ENCODE data around the gene NKD1.

The NKD1 gene

GRCh38 chr16:50604065-50604418 is 55.8 kb downstream of the NKD1 start:
- Histone ChIP-seq H3K27ac (ENCODE audit: low read length, poor library complexity, severe bottlenecking) (no peak overlapping the region), H4K8ac (ENCODE audit: low read length) (no peak overlapping the region), H3K9ac (ENCODE audit: low read length) (no peak overlapping the region), H3K27me3 (ENCODE audit: control insufficient read depth in 1 of 2, insufficient read depth in 1 of 2, low read length in 2 of 2) (peaks cover 0 to 13% of the 10 kb centered on the region in 2 experiments), H4K91ac (ENCODE audit: low read length) (peak overlapping the region; percentile 30), H3K79me1 (replicated peaks; ENCODE audit: low read length, poor library complexity, severe bottlenecking) (no peaks in the 10 kb centered on the region), H2BK120ac (ENCODE audit: low read depth, low read length) (no peak overlapping the region), H3K4ac (ENCODE audit: low read depth in 1 of 2, low read length in 2 of 2) (no peak overlapping the region), H3K4me3 (ENCODE audit: insufficient read depth in 1 of 2, low read depth in 1 of 2, low read length in 2 of 2) (no peak overlapping the region), H2BK15ac (ENCODE audit: low read depth, poor library complexity, severe bottlenecking) (no peak overlapping the region), H3K4me1 (ENCODE audit: control insufficient read depth, insufficient read depth, low read depth, low read length) (peaks cover 4% of the 10 kb centered on the region), H3K4me2 (ENCODE audit: low read length, poor library complexity, severe bottlenecking) (no peak overlapping the region), H3K36me3 (ENCODE audit: control insufficient read depth in 1 of 2, insufficient read depth in 2 of 2, low read depth in 1 of 2, low read length in 2 of 2) (no peaks in the 10 kb centered on the region), H3K14ac (ENCODE audit: low read length in 2 of 2) (no peak overlapping the region), H3K18ac (ENCODE audit: low read depth in 1 of 2, low read length in 2 of 2) (no peak overlapping the region), H2AK5ac (ENCODE audit: low read length, severe bottlenecking) (no peak overlapping the region), H3K9me3 (ENCODE audit: control insufficient read depth, low read length) (no peaks in the 10 kb centered on the region), H2AFZ (ENCODE audit: low read depth, low read length) (no peak overlapping the region), H2BK12ac (ENCODE audit: low read length in 2 of 2) (no peak overlapping the region), H2BK5ac (ENCODE audit: low read depth, low read length, poor library complexity, severe bottlenecking) (no peak overlapping the region), H3K23ac (ENCODE audit: low read length in 2 of 2) (no peak overlapping the region)
- 69% methylated on average over 2 of the region's 2 CpGs for WGBS
- DNase-seq = no peak

DNA sequence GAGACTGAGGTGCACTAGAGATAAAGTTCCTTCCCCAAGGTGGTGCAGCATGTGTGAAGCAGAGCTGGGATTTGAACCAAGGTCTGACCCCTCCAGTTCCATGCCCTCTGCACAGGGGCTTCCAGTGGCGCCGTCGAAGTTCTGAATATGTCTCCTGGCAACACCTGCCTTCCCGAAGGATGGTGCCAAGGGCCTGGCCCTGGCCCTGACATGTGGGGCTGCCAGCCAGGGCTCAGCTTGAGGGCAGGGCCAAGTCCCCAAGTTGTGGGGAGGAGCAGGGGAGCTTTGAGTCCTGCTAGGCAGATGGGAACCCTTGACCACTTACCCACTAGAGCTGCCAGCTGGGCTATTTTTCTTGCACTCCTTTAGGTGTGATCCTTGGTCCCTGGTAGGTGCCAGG is 56.4 kb downstream of the NKD1 start:
- WGBS = 95% methylated on average over 4 of the region's 4 CpGs
- Histone ChIP-seq H2BK12ac (ENCODE audit: low read length in 2 of 2) (no peak overlapping the region), H4K8ac (ENCODE audit: low read length) (no peak overlapping the region), H3K9ac (ENCODE audit: low read length) (no peak overlapping the region), H3K9me3 (ENCODE audit: control insufficient read depth, low read length) (no peaks in the 10 kb centered on the region), H2BK120ac (ENCODE audit: low read depth, low read length) (no peak overlapping the region), H3K4me2 (ENCODE audit: low read length, poor library complexity, severe bottlenecking) (no peak overlapping the region), H3K27me3 (ENCODE audit: control insufficient read depth in 1 of 2, insufficient read depth in 1 of 2, low read length in 2 of 2) (peaks cover 0 to 13% of the 10 kb centered on the region in 2 experiments), H3K4me3 (ENCODE audit: insufficient read depth in 1 of 2, low read depth in 1 of 2, low read length in 2 of 2) (no peak overlapping the region), H3K18ac (ENCODE audit: low read depth in 1 of 2, low read length in 2 of 2) (no peak overlapping the region), H3K23ac (ENCODE audit: low read length in 2 of 2) (no peak overlapping the region), H2BK15ac (ENCODE audit: low read depth, poor library complexity, severe bottlenecking) (no peak overlapping the region), H3K79me1 (replicated peaks; ENCODE audit: low read length, poor library complexity, severe bottlenecking) (no peaks in the 10 kb centered on the region), H2AK5ac (ENCODE audit: low read length, severe bottlenecking) (no peak overlapping the region), H3K27ac (ENCODE audit: low read length, poor library complexity, severe bottlenecking) (no peak overlapping the region), H3K14ac (ENCODE audit: low read length in 2 of 2) (no peak overlapping the region), H3K4ac (ENCODE audit: low read depth in 1 of 2, low read length in 2 of 2) (no peak overlapping the region), H2BK5ac (ENCODE audit: low read depth, low read length, poor library complexity, severe bottlenecking) (no peak overlapping the region), H2AFZ (ENCODE audit: low read depth, low read length) (no peak overlapping the region), H3K36me3 (ENCODE audit: control insufficient read depth in 1 of 2, insufficient read depth in 2 of 2, low read depth in 1 of 2, low read length in 2 of 2) (no peaks in the 10 kb centered on the region), H3K4me1 (ENCODE audit: control insufficient read depth, insufficient read depth, low read depth, low read length) (peaks cover 4% of the 10 kb centered on the region), H4K91ac (ENCODE audit: low read length) (no peak overlapping the region)
- DNase-seq = no peak

DNA sequence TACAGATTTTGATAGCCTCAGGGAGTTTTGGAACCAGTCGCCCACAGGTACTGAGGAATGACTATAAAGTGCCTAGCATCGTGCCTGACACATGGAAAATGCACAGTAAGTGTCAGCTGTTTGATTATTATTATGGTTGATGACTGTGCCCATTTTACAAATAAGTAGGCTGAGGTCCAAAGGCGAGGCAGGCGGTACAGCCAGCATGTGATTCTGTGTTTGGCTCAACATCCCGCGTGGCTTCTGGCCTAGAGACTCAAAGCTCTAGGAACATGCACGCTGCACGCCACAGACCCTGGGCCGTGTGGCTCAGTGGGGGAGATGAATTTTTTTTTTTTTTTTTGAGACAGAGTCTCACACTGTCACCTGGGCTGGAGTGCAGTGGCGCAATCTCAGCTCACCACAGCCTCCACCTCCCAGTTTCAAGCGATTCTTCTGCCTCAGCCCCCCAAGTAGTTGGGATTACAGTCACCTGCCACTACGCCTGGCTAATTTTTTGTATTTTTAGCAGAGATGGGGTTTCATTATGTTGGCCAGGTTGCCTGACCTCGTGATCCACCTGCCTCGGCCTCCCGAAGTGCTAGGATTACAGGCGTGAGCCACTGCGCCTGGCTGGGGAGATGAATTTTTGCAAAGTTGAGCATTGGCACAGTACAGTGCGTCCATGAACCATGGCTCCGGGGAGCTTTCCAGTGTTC is 57.7 kb downstream of the NKD1 start:
- Histone ChIP-seq H2BK15ac (ENCODE audit: low read depth, poor library complexity, severe bottlenecking) (no peak overlapping the region), H4K91ac (ENCODE audit: low read length) (no peak overlapping the region), H2BK12ac (ENCODE audit: low read length in 2 of 2) (no peak overlapping the region), H3K27ac (ENCODE audit: low read length, poor library complexity, severe bottlenecking) (no peak overlapping the region), H3K23ac (ENCODE audit: low read length in 2 of 2) (no peak overlapping the region), H2BK120ac (ENCODE audit: low read depth, low read length) (no peak overlapping the region), H3K4me1 (ENCODE audit: control insufficient read depth, insufficient read depth, low read depth, low read length) (peaks cover 4% of the 10 kb centered on the region), H2AFZ (ENCODE audit: low read depth, low read length) (no peak overlapping the region), H3K4ac (ENCODE audit: low read depth in 1 of 2, low read length in 2 of 2) (no peak overlapping the region), H3K9me3 (ENCODE audit: control insufficient read depth, low read length) (no peaks in the 10 kb centered on the region), H3K27me3 (ENCODE audit: control insufficient read depth in 1 of 2, insufficient read depth in 1 of 2, low read length in 2 of 2) (peaks cover 0 to 10% of the 10 kb centered on the region in 2 experiments), H2AK5ac (ENCODE audit: low read length, severe bottlenecking) (no peak overlapping the region), H3K4me3 (ENCODE audit: insufficient read depth in 1 of 2, low read depth in 1 of 2, low read length in 2 of 2) (no peak overlapping the region), H3K18ac (ENCODE audit: low read depth in 1 of 2, low read length in 2 of 2) (no peak overlapping the region), H3K36me3 (ENCODE audit: control insufficient read depth in 1 of 2, insufficient read depth in 2 of 2, low read depth in 1 of 2, low read length in 2 of 2) (no peaks in the 10 kb centered on the region), H3K9ac (ENCODE audit: low read length) (no peak overlapping the region), H2BK5ac (ENCODE audit: low read depth, low read length, poor library complexity, severe bottlenecking) (no peak overlapping the region), H4K8ac (ENCODE audit: low read length) (no peak overlapping the region), H3K4me2 (ENCODE audit: low read length, poor library complexity, severe bottlenecking) (no peak overlapping the region), H3K14ac (ENCODE audit: low read length in 2 of 2) (no peak overlapping the region), H3K79me1 (replicated peaks; ENCODE audit: low read length, poor library complexity, severe bottlenecking) (no peaks in the 10 kb centered on the region)
- no peak for DNase-seq
- WGBS = 94% methylated on average over 18 of the region's 19 CpGs

GRCh38 chr16:50606431-50607050 is 58.3 kb downstream of the NKD1 start:
- no peak overlapping the region for H3K27ac ChIP-seq (ENCODE audit: low read length, poor library complexity, severe bottlenecking)
- no peaks in the 10 kb centered on the region for H3K9me3 ChIP-seq (ENCODE audit: control insufficient read depth, low read length)
- H2BK120ac ChIP-seq (ENCODE audit: low read depth, low read length) = no peak overlapping the region
- H2BK15ac ChIP-seq (ENCODE audit: low read depth, poor library complexity, severe bottlenecking) = no peak overlapping the region
- H4K91ac ChIP-seq (ENCODE audit: low read length) = no peak overlapping the region
- H3K79me1 ChIP-seq (replicated peaks; ENCODE audit: low read length, poor library complexity, severe bottlenecking) = no peaks in the 10 kb centered on the region
- peaks cover 6% of the 10 kb centered on the region for H3K4me1 ChIP-seq (ENCODE audit: control insufficient read depth, insufficient read depth, low read depth, low read length)
- no peaks in the 10 kb centered on the region for H3K36me3 ChIP-seq (ENCODE audit: control insufficient read depth in 1 of 2, insufficient read depth in 2 of 2, low read depth in 1 of 2, low read length in 2 of 2)
- H3K23ac ChIP-seq (ENCODE audit: low read length in 2 of 2) = no peak overlapping the region
- 84% methylated on average over 17 of the region's 17 CpGs for WGBS
- H3K4me2 ChIP-seq (ENCODE audit: low read length, poor library complexity, severe bottlenecking) = no peak overlapping the region
- peaks cover 0 to 10% of the 10 kb centered on the region in 2 experiments for H3K27me3 ChIP-seq (ENCODE audit: control insufficient read depth in 1 of 2, insufficient read depth in 1 of 2, low read length in 2 of 2)
- no peak overlapping the region for H3K9ac ChIP-seq (ENCODE audit: low read length)
- H3K14ac ChIP-seq (ENCODE audit: low read length in 2 of 2) = no peak overlapping the region
- H2BK12ac ChIP-seq (ENCODE audit: low read length in 2 of 2) = no peak overlapping the region
- no peak overlapping the region for H4K8ac ChIP-seq (ENCODE audit: low read length)
- H3K4ac ChIP-seq (ENCODE audit: low read depth in 1 of 2, low read length in 2 of 2) = no peak overlapping the region
- H3K4me3 ChIP-seq (ENCODE audit: insufficient read depth in 1 of 2, low read depth in 1 of 2, low read length in 2 of 2) = no peak overlapping the region
- no peak overlapping the region for H3K18ac ChIP-seq (ENCODE audit: low read depth in 1 of 2, low read length in 2 of 2)
- H2AK5ac ChIP-seq (ENCODE audit: low read length, severe bottlenecking) = no peak overlapping the region
- H2AFZ ChIP-seq (ENCODE audit: low read depth, low read length) = no peak overlapping the region
- DNase-seq = no peak
- no peak overlapping the region for H2BK5ac ChIP-seq (ENCODE audit: low read depth, low read length, poor library complexity, severe bottlenecking)

Data from mesenchymal stem cell (in vitro differentiated cells and primary cell).